Measurements from ENCODE around the gene LOC128125822.

LOC128125822 gene

DNA sequence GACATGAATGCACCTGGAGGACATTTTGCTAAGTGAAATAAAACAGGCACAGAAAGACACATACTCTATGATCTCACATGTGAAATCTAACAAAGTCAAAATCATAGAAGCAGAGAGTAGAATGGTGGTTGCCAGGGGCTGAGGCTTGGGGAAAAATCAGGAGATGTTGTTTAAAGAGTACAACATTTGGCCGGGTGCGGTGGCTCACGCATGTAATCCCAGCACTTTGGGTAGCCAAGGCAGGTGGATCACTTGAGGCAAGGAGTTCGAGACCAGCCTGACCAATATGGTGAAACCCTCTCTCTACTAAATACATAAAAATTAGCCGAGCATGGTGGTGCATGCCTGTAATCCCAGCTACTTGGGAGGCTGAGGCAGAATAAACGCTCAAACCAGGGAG lies 26.0 kb upstream of the LOC128125822 start:
- no peak overlapping the region for H3K4me3 Mint-ChIP-seq (ENCODE audit: unreplicated experiment)
- no TSS peak for BruUV-seq (replicated peaks)
- POLR2A ChIA-PET = no interaction called here
- H3K9me3 Mint-ChIP-seq (ENCODE audit: unreplicated experiment) = peaks cover 7% of the 10 kb centered on the region
- no peaks in the 10 kb centered on the region for H3K27me3 Mint-ChIP-seq (ENCODE audit: insufficient read depth, unreplicated experiment)
- DNase-seq (ENCODE audit: unreplicated experiment) = no peak
- TF ChIP-seq, protein P1, sequence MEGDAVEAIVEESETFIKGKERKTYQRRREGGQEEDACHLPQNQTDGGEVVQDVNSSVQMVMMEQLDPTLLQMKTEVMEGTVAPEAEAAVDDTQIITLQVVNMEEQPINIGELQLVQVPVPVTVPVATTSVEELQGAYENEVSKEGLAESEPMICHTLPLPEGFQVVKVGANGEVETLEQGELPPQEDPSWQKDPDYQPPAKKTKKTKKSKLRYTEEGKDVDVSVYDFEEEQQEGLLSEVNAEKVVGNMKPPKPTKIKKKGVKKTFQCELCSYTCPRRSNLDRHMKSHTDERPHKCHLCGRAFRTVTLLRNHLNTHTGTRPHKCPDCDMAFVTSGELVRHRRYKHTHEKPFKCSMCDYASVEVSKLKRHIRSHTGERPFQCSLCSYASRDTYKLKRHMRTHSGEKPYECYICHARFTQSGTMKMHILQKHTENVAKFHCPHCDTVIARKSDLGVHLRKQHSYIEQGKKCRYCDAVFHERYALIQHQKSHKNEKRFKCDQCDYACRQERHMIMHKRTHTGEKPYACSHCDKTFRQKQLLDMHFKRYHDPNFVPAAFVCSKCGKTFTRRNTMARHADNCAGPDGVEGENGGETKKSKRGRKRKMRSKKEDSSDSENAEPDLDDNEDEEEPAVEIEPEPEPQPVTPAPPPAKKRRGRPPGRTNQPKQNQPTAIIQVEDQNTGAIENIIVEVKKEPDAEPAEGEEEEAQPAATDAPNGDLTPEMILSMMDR (IDR thresholded peaks at IDR 0.05; ENCODE audit: unreplicated experiment) = no peak
- no peaks in the 10 kb centered on the region for H3K36me3 Mint-ChIP-seq (ENCODE audit: insufficient read depth, unreplicated experiment)
- H3K4me1 Mint-ChIP-seq (ENCODE audit: insufficient read depth, unreplicated experiment) = peaks cover 9% of the 10 kb centered on the region
- H3K27ac Mint-ChIP-seq (ENCODE audit: low read depth, unreplicated experiment) = no peak overlapping the region
- CTCF ChIA-PET = no interaction called here
- intact Hi-C loops (cut with micrococcal nuclease) = no loop called here

DNA sequence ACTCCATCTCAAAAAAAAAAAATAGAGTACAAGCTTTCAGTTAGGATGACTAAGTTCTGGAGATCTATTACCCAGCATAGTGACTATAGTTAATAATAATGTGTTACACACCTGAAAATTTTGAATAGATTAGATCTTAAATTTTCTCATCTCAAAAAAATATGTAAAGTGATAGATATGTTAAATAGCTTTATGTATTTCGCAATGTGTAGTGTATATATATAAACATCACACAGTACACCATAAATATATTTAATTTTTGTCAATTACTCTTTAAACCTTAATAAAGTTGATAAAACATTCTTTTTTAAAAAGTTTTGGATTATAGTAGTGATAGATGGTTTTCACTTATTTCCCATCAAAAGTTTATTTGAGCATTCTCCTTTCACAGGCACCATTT lies 25.6 kb upstream of the LOC128125822 start:
- Mint-ChIP-seq H3K27me3 (ENCODE audit: insufficient read depth, unreplicated experiment) (no peaks in the 10 kb centered on the region), H3K4me3 (ENCODE audit: unreplicated experiment) (no peak overlapping the region), H3K27ac (ENCODE audit: low read depth, unreplicated experiment) (no peak overlapping the region), H3K9me3 (ENCODE audit: unreplicated experiment) (peaks cover 7% of the 10 kb centered on the region), H3K4me1 (ENCODE audit: insufficient read depth, unreplicated experiment) (peaks cover 9% of the 10 kb centered on the region), H3K36me3 (ENCODE audit: insufficient read depth, unreplicated experiment) (no peaks in the 10 kb centered on the region)
- DNase-seq (ENCODE audit: unreplicated experiment) = no peak
- no TSS peak for BruUV-seq (replicated peaks)
- ChIA-PET POLR2A (interaction anchor here (1.1 kb wide), 1 partner anchor 9 kb away, joined by 8 read pairs; no protein-coding TSS in a partner anchor), CTCF (interaction anchor here (0.6 kb wide), 2 partner anchors 25 to 106 kb away, joined by 3 read pairs; no protein-coding TSS in a partner anchor)
- intact Hi-C loops (cut with micrococcal nuclease) = no loop called here
- TF ChIP-seq, protein P1 (IDR thresholded peaks at IDR 0.05; ENCODE audit: unreplicated experiment) = no peak

DNA sequence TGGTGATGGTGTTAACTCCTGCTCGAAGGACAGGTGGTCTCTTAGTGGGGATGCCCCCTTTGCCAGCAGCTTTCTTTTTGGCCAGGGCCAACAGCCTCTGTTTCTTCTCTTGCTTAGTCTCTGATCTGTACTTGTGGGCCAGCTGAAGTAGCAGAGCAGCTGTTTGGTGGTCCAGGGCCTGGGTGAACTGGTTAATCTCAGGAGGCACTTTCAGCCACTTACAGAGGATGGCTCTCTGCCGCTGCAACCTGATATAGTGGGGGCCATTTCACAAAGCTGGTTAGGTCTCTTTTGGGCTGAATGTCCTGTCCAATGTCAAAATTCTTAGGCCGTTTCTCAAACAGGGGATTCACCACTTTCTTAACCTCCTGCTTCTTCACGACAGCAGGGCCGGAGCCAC lies 23.2 kb upstream of the LOC128125822 start:
- no peak for DNase-seq (ENCODE audit: unreplicated experiment)
- TF ChIP-seq, protein P1 (IDR thresholded peaks at IDR 0.05; ENCODE audit: unreplicated experiment) = no peak
- peaks cover 4% of the 10 kb centered on the region for H3K4me1 Mint-ChIP-seq (ENCODE audit: insufficient read depth, unreplicated experiment)
- ChIA-PET POLR2A (interaction anchor here (1.2 kb wide), 1 partner anchor 11 kb away, joined by 4 read pairs; no protein-coding TSS in a partner anchor), CTCF (interaction anchor here (1.0 to 1.2 kb wide), 2 partner anchors 10 to 25 kb away, joined by 4 to 5 read pairs; no protein-coding TSS in a partner anchor)
- H3K9me3 Mint-ChIP-seq (ENCODE audit: unreplicated experiment) = no peaks in the 10 kb centered on the region
- no TSS peak for BruUV-seq (replicated peaks)
- no peak overlapping the region for H3K4me3 Mint-ChIP-seq (ENCODE audit: unreplicated experiment)
- intact Hi-C loops (cut with micrococcal nuclease) = no loop called here
- no peaks in the 10 kb centered on the region for H3K36me3 Mint-ChIP-seq (ENCODE audit: insufficient read depth, unreplicated experiment)
- H3K27ac Mint-ChIP-seq (ENCODE audit: low read depth, unreplicated experiment) = no peak overlapping the region
- H3K27me3 Mint-ChIP-seq (ENCODE audit: insufficient read depth, unreplicated experiment) = no peaks in the 10 kb centered on the region

DNA sequence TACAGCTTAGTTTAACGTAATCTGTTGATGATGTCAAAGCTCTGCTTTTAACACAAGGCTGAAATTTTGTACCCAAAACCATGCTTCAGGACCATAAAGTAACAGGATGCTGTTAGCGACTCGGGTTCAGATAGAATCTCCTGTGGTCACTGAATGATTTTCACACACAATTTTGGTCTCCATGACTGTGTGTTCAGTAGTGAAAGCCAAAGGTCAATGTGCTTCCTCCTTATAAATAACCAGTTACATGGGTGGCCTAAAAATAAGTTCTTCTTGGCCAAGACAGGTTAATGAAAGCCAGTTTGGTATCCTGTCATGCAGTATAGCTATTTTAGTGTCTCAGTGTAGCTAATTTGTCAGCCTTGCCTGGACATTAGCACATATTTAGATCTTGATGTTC lies 19.1 kb upstream of the LOC128125822 start:
- ChIA-PET POLR2A (no interaction called here), CTCF (no interaction called here)
- H3K36me3 Mint-ChIP-seq (ENCODE audit: insufficient read depth, unreplicated experiment) = no peaks in the 10 kb centered on the region
- intact Hi-C loops (cut with micrococcal nuclease) = no loop called here
- no peaks in the 10 kb centered on the region for H3K9me3 Mint-ChIP-seq (ENCODE audit: unreplicated experiment)
- TF ChIP-seq, protein P1 (IDR thresholded peaks at IDR 0.05; ENCODE audit: unreplicated experiment) = no peak
- H3K27ac Mint-ChIP-seq (ENCODE audit: low read depth, unreplicated experiment) = no peak overlapping the region
- no peak for DNase-seq (ENCODE audit: unreplicated experiment)
- BruUV-seq (replicated peaks) = no TSS peak
- H3K4me3 Mint-ChIP-seq (ENCODE audit: unreplicated experiment) = no peak overlapping the region
- no peaks in the 10 kb centered on the region for H3K27me3 Mint-ChIP-seq (ENCODE audit: insufficient read depth, unreplicated experiment)
- H3K4me1 Mint-ChIP-seq (ENCODE audit: insufficient read depth, unreplicated experiment) = peaks cover 5% of the 10 kb centered on the region

Measured in MCF 10A (cell line).